HepG2 (cell line): ENCODE results near the gene SIVA1. TPM values are rescaled to one million over a fixed set of nuclear protein-coding genes. Genes with fewer than 3 reads are reported as not detected.

Experiments used
- ATAC-seq: fragments of 200-7000 bp; cut with Tn5 transposase; 3 replicates; pipeline ENCODE4 v1.9.1; 2020; ENCODE audit warnings: mild to moderate bottlenecking, moderate library complexity
- BruUV-seq: library from RNA; stranded (reverse); fragments of 400-500 nt; replicated peaks from 2 replicates; lab custom pipeline; 2021; lab: Mats Ljungman, UMichigan
- CTCF ChIA-PET: fragments of 300-600 bp; formaldehyde crosslinking; extraction: SDS; loops from one replicate; lab custom pipeline; 2021; ENCODE audit warnings: low total read pairs, inconsistent platforms, low intra/inter-chr PET ratio; lab: Yijun Ruan, JAX
- POLR2A ChIA-PET: fragments of 350-600 bp; sonication (Branson Sonifier 250); formaldehyde crosslinking; loops from one replicate; lab custom pipeline; 2020; ENCODE audit warnings: antibody characterized with exemption, inconsistent platforms; lab: Yijun Ruan, JAX
- DNase-seq: peaks from one replicate; pipeline ENCODE4 v3.0.0-alpha.2; 2015; ENCODE audit warnings: low spot score
- FAIRE-seq: peaks from 3 replicates; lab custom pipeline; 2011; peaks lifted over from hg19 to GRCh38; lab: Jason Lieb, UNC
- H2AFZ ChIP-seq: one replicate; pipeline ENCODE4 v1.6.1; 2011; ENCODE audit warnings: low read length, inconsistent platforms
- H3K27ac ChIP-seq: fragments of 300-600 bp; 3 replicates; pipeline ENCODE4 v1.8.0; 2011; ENCODE audit warnings: mixed run types, mild to moderate bottlenecking, mixed read lengths, low read length, inconsistent platforms; ENCODE audit not compliant: insufficient read depth; ENCODE audit errors: extremely low read length
- H3K27me3 ChIP-seq, 2 experiments: fragments of 200-600 bp in 1 of 2; 2 replicates in 1 of 2; 3 replicates in 1 of 2; pipeline versions ENCODE4 v1.6.0 to v1.8.0; 2011; ENCODE audit warnings: low read length in 2 of 2, mild to moderate bottlenecking in 2 of 2, moderate library complexity in 2 of 2, inconsistent platforms in 1 of 2; ENCODE audit not compliant: insufficient read depth in 2 of 2, control insufficient read depth in 1 of 2
- H3K36me3 ChIP-seq, 2 experiments: fragments of 200-600 bp in 1 of 2; replicated peaks in 1 of 2; 2 replicates in 1 of 2; 3 replicates in 1 of 2; pipeline versions ENCODE4 v1.5.1 to v1.8.0; 2011; ENCODE audit warnings: low read length in 2 of 2, inconsistent platforms in 1 of 2; ENCODE audit not compliant: insufficient read depth in 2 of 2, control insufficient read depth in 1 of 2
- H3K4me1 ChIP-seq: 2 replicates; pipeline ENCODE4 v1.5.1; 2012; ENCODE audit warnings: low read length, inconsistent platforms; ENCODE audit not compliant: insufficient read depth
- H3K4me2 ChIP-seq: 2 replicates; pipeline ENCODE4 v1.6.0; 2011; ENCODE audit warnings: low read depth, low read length, inconsistent platforms
- H3K4me3 ChIP-seq, 3 experiments: fragments of 200-600 bp in 1 of 3; sonication (generic), shearing (Covaris generic) in 1 of 3; replicated peaks in 1 of 3; 2 replicates each; pipeline ENCODE4 v1.5.1; 2011 to 2016; ENCODE audit warnings: low read length in 3 of 3, inconsistent platforms in 2 of 3, low read depth in 2 of 3, mild to moderate bottlenecking in 2 of 3, control low read depth in 1 of 3, mixed read lengths in 1 of 3; ENCODE audit not compliant: insufficient read depth in 1 of 3
- H3K79me2 ChIP-seq: one replicate; pipeline ENCODE4 v1.6.1; 2011; ENCODE audit warnings: low read length, inconsistent platforms; ENCODE audit not compliant: insufficient read depth
- H3K9ac ChIP-seq: 2 replicates; pipeline ENCODE4 v1.6.0; 2011; ENCODE audit warnings: mild to moderate bottlenecking, low read depth, low read length, inconsistent platforms; ENCODE audit not compliant: insufficient read depth
- H3K9me3 ChIP-seq: 2 replicates; pipeline ENCODE4 v1.5.1; 2012; ENCODE audit warnings: mild to moderate bottlenecking, low read length
- H4K20me1 ChIP-seq: 2 replicates; pipeline ENCODE4 v1.6.0; 2011; ENCODE audit warnings: inconsistent platforms, mild to moderate bottlenecking, low read length, moderate library complexity; ENCODE audit not compliant: insufficient read depth
- DDIT3 ChIP-seq: sonication (generic); formaldehyde crosslinking; IDR thresholded peaks from 2 replicates; pipeline ENCODE4 v1.4.0; 2020; ENCODE audit warnings: mild to moderate bottlenecking, missing genetic modification reagents
- EHMT2 ChIP-seq: fragments of 200-600 bp; sonication (generic); IDR thresholded peaks from 2 replicates; pipeline ENCODE4 v1.7.0; 2017; ENCODE audit warnings: antibody characterized with exemption, low read depth, low read length, borderline replicate concordance
- FLYWCH1 ChIP-seq: sonication (generic); formaldehyde crosslinking; IDR thresholded peaks from 2 replicates; pipeline ENCODE4 v1.8.1; 2023; ENCODE audit warnings: mild to moderate bottlenecking, missing genetic modification reagents
- POLR2AphosphoS5 ChIP-seq: IDR thresholded peaks from 2 replicates; pipeline ENCODE4 v1.6.1; 2012; ENCODE audit warnings: low read depth, low read length
- SMARCE1 ChIP-seq: fragments of 450-650 bp; IDR thresholded peaks from 2 replicates; pipeline ENCODE4 v1.6.1; 2017; ENCODE audit warnings: borderline replicate concordance
- SOX6 ChIP-seq, 2 experiments: fragments of 450-650 bp in 1 of 2; sonication (generic) in 1 of 2; formaldehyde crosslinking in 1 of 2; IDR thresholded peaks; 2 replicates each; pipeline versions ENCODE4 v1.4.0 to v1.6.1; 2017 to 2020; ENCODE audit warnings: antibody characterized with exemption in 1 of 2, mild to moderate bottlenecking in 1 of 2, missing genetic modification reagents in 1 of 2
- THAP7 ChIP-seq: sonication (generic); formaldehyde crosslinking; IDR thresholded peaks from 2 replicates; pipeline ENCODE4 v1.8.1; 2023; ENCODE audit warnings: mild to moderate bottlenecking, missing genetic modification reagents
- TRAFD1 ChIP-seq: sonication (generic); formaldehyde crosslinking; IDR thresholded peaks from 2 replicates; pipeline ENCODE4 v1.5.1; 2020; ENCODE audit warnings: missing genetic modification reagents, mild to moderate bottlenecking, borderline replicate concordance
- YY1 ChIP-seq: IDR thresholded peaks from 2 replicates; pipeline ENCODE4 v1.6.1; 2011; ENCODE audit warnings: low read length, low read depth, moderate library complexity, mild to moderate bottlenecking; ENCODE audit not compliant: insufficient read depth, insufficient replicate concordance
- ZNF33B ChIP-seq: sonication (generic); formaldehyde crosslinking; IDR thresholded peaks from 2 replicates; pipeline ENCODE4 v1.5.1; 2020; ENCODE audit warnings: mild to moderate bottlenecking, missing genetic modification reagents
- ZNF883 ChIP-seq: sonication (generic); formaldehyde crosslinking; IDR thresholded peaks from 2 replicates; pipeline ENCODE4 v1.5.1; 2020; ENCODE audit warnings: mild to moderate bottlenecking, missing genetic modification reagents; ENCODE audit errors: not compliant biosample characterization
- WGBS: methylation state at CpG from one replicate; pipeline ENCODE4 v1.1.6; 2017; ENCODE audit warnings: low lambda C conversion rate; 5-methylcytosine and 5-hydroxymethylcytosine counted together
- in situ Hi-C: cut with HindIII; loops from 2 replicates; pipeline ENCODE4 v1.10.0; 2017; ENCODE audit warnings: low pct_unique_long_range_greater_than_20kb; ENCODE audit not compliant: extremely low pct_ligation_motif_present
- intact Hi-C: fragments of 100-400 bp; cut with micrococcal nuclease; formaldehyde crosslinking; loops from one replicate; pipeline ENCODE4 v1.10.0; 2022; ENCODE audit not compliant: unreplicated experiment
- polyA plus RNA-seq, 8 experiments: library from polyadenylated mRNA; depleted of rRNA in 3 of 8; stranded (reverse) in 7 of 8; unstranded in 1 of 8; fragments of >200 nt; fragmentation: Illumina TruSeq in 4 of 8; extraction: Trizol in 4 of 8; gene quantifications; 2 replicates each; pipeline versions ENCODE4 v1.2.1 to v1.2.3, GENCODE V29; 2011 to 2016; ENCODE audit warnings: low read depth in 4 of 8, missing spikeins in 1 of 8, mixed read lengths in 1 of 8; ENCODE audit not compliant: insufficient read depth in 1 of 8
- total RNA-seq, 5 experiments: library from RNA; depleted of rRNA; stranded (reverse); fragments of >200 nt; fragmentation: Illumina TruSeq; extraction: Trizol; gene quantifications; 2 replicates each; pipeline ENCODE4 v1.2.3, GENCODE V29; 2016; ENCODE audit warnings: low read depth in 1 of 5
- TF ChIP-seq, protein P1 (sequence below): sonication (generic); formaldehyde crosslinking; IDR thresholded peaks from 2 replicates; pipeline ENCODE4 v1.8.1; 2023; ENCODE audit warnings: missing genetic modification reagents, mild to moderate bottlenecking, borderline replicate concordance

Gene SIVA1
- total and polyA plus RNA-seq, 2 of the 13 experiments (the other 11 are each of a cell fraction or from before 2014, with no cell fraction given) = 123 to 186 TPM

DNA sequence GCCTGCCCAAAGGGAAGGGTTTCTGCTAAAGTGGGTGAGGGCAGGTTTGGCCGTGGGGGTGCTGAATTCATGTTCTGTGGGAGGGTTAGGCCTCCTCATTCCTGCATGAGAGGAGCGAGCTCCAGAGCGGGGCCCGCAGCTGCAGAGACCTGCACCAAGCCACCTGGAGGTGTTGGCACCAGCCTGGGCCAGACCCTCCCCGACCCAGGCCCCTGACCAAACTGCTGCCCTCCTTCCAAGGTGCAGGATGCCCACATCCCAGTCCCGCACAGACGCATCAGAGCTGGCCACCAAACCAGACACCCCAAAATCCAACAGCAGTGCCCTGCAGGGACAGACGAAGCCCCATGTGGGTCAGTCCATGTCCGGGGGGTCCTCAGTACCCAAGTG lies 18.4 kb upstream of the SIVA1 start:
- Histone ChIP-seq H3K79me2 (no peaks in the 10 kb centered on the region), H3K4me2 (peak overlapping the region; percentile 24), H3K27me3 (no peaks in the 10 kb centered on the region), H3K9me3 (no peaks in the 10 kb centered on the region), H2AFZ (no peak overlapping the region), H3K4me3 (peak overlapping the region in 1 of 3 experiments; percentile 7; a peak in 1 of 6 replicates), H3K27ac (peak overlapping the region; percentile 79), H3K9ac (peak overlapping the region; percentile 37; the same call in 1 of the 2 replicates), H4K20me1 (no peaks in the 10 kb centered on the region), H3K36me3 (no peaks in the 10 kb centered on the region; a peak in 1 of 5 replicates), H3K4me1 (peaks cover 70% of the 10 kb centered on the region)
- DNase-seq = no peak
- CTCF ChIA-PET = no interaction called here
- 93% methylated on average over 3 of the region's 9 CpGs for WGBS
- intact Hi-C loops (no loop called here), in situ Hi-C loops (no loop called here)
- ATAC-seq = no peak
- no TSS peak for BruUV-seq
- FAIRE-seq = no peak
- POLR2A ChIA-PET = interaction anchor here (1.4 to 7.7 kb wide), 4 partner anchors 9 to 69 kb away, joined by 3 to 68 read pairs (median 6); partner anchors contain the start of gene SIVA1
- TF ChIP-seq SMARCE1 (no peak), SOX6 (IDR thresholded peaks at IDR 0.05) (no peak), SOX6 (CRISPR knock-in tag; IDR thresholded peaks at IDR 0.05) (no peak), TRAFD1 (CRISPR knock-in tag) (0 out of 2 replicates have a peak, but pooled peaks have one; percentile 3)

- POLR2A ChIA-PET = interaction anchor here (0.9 to 7.7 kb wide), 8 partner anchors 7 to 69 kb away, joined by 3 to 68 read pairs (median 4); partner anchors contain the start of genes ADSS1 and SIVA1
- no peak for TF ChIP-seq EHMT2
- TF ChIP-seq, protein P1, sequence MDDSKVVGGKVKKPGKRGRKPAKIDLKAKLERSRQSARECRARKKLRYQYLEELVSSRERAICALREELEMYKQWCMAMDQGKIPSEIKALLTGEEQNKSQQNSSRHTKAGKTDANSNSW (CRISPR knock-in tag) = no peak; the same call in 1 of the 2 replicates
- TF ChIP-seq YY1 = peak; percentile 23
- TF ChIP-seq THAP7 (CRISPR knock-in tag) = peak; percentile 93; the same call in 1 of the 2 replicates
- no peak for TF ChIP-seq DDIT3 (CRISPR knock-in tag)
- TF ChIP-seq POLR2AphosphoS5 = peak; percentile 77
- no peak for TF ChIP-seq ZNF33B
- peak; percentile 78 for TF ChIP-seq ZNF883 (CRISPR knock-in tag)
- TF ChIP-seq FLYWCH1 (CRISPR knock-in tag) = no peak; the same call in 1 of the 2 replicates
Observed at GRCh38 chr14:104734991-104735779, 17.8 kb upstream of the SIVA1 start.

More at GRCh38 chr14:104734991-104735779, 17.8 kb upstream of the SIVA1 start:
- Histone ChIP-seq H3K27me3 (no peaks in the 10 kb centered on the region), H3K79me2 (no peaks in the 10 kb centered on the region), H3K4me3 (peak overlapping the region in 1 of 3 experiments; percentile 15; a peak in 2 of 6 replicates), H4K20me1 (no peaks in the 10 kb centered on the region), H3K9me3 (no peaks in the 10 kb centered on the region), H3K4me1 (peaks cover 70% of the 10 kb centered on the region), H3K9ac (peak overlapping the region; percentile 58), H3K36me3 (no peaks in the 10 kb centered on the region; a peak in 1 of 5 replicates), H3K4me2 (peak overlapping the region; percentile 42), H2AFZ (no peak overlapping the region), H3K27ac (peak overlapping the region; percentile 79)
- in situ Hi-C loops = no loop called here
- intact Hi-C loops = no loop called here
- CTCF ChIA-PET = no interaction called here
- 42% methylated on average over 17 of the region's 31 CpGs for WGBS
- DNase-seq (peak; percentile 83), ATAC-seq (peak; percentile 67), FAIRE-seq (peak; percentile 55)
- no TSS peak for BruUV-seq
